ELF-1 (cell line): Measurements from ENCODE around the gene GCDH.
"Not testable (repeated sequence)": the region's sequence is repeated elsewhere in the genome, so short reads cannot be mapped to it uniquely, and the experiment has no call there.

ENCODE experiments used
- DNase-seq: peaks from one replicate; pipeline ENCODE4 v3.0.0-alpha.2; 2016; ENCODE audit warnings: low read depth, low spot score

The GCDH gene

DNA sequence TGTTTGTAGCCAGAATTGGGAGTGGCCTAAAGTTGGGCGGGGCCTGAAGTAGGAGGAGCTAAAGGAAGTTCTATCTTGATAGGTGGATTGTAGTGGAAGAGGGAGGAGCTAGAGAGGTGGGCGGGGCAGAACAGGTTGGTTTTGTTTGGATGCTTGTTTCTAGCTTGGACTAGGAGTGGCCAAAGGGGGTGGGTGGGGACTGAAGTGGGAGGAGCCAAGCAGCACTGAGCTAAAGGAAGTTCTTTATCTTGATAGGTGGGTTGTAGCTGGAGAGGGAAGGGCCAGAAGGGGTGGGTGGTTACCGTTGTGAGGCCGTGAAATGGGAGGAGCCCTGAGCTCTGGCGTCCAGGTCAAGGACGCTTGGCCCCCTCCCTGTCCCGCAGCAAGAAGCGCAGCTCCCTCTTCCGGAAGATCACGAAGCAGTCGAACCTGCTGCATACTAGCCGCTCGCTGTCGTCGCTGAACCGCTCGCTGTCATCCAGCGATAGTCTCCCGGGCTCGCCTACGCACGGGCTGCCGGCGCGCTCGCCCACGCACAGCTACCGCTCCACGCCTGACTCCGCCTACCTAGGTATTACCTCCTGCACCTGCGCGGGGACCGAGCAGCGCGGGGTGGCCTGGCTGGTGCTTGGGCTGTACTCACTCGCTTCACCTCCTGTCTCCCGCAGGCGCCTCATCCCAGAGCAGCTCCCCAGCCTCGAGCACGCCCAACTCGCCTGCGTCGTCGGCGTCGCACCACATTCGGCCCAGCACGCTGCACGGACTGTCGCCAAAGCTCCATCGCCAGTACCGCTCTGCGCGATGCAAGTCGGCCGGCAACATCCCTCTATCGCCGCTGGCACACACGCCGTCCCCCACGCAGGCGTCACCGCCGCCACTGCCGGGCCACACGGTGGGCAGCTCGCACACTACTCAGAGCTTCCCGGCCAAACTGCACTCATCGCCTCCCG lies 17.7 kb upstream of the GCDH start:
- DNase-seq, result peak; percentile 98

DNA sequence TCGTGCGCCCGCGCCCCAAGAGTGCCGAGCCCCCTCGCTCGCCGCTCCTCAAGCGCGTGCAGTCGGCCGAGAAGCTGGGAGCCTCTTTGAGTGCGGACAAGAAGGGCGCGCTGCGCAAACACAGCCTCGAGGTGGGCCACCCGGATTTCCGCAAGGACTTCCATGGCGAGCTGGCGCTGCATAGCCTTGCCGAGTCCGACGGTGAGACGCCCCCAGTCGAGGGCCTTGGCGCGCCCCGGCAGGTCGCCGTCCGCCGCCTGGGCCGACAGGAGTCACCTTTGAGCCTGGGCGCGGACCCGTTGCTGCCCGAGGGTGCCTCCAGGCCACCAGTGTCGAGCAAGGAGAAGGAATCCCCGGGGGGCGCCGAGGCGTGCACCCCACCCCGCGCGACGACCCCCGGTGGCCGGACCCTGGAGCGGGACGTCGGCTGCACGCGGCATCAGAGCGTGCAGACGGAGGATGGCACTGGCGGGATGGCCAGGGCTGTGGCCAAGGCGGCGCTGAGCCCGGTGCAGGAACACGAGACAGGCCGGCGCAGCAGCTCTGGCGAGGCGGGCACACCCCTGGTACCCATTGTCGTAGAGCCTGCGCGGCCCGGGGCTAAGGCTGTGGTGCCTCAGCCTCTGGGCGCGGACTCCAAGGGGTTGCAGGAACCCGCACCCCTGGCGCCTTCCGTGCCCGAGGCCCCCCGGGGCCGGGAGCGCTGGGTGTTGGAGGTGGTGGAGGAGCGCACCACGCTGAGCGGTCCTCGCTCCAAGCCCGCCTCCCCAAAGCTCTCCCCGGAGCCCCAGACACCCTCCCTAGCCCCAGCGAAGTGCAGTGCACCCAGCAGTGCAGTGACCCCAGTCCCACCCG lies 16.8 kb upstream of the GCDH start:
- DNase-seq, result peak; percentile 20

DNA sequence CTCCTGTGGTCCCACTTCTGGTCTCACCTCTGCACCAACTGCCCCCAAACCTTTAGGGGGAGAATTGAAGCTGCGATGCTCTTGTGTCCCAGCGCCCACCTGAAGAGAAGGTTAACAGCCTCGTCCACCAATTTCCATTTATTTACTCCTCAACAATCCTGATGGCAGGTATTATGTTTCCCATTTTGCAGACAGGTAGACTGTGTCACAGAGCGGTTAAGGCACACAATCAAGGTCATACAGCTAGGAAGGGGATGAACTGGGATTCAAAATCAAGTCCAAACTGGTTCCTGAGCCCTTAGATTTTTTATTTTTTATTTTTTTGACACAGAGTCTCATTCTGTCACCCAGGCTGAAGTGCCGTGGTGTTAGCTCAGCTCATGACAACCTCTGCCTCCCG lies 15.9 kb upstream of the GCDH start:
- DNase-seq, result no peak

DNA sequence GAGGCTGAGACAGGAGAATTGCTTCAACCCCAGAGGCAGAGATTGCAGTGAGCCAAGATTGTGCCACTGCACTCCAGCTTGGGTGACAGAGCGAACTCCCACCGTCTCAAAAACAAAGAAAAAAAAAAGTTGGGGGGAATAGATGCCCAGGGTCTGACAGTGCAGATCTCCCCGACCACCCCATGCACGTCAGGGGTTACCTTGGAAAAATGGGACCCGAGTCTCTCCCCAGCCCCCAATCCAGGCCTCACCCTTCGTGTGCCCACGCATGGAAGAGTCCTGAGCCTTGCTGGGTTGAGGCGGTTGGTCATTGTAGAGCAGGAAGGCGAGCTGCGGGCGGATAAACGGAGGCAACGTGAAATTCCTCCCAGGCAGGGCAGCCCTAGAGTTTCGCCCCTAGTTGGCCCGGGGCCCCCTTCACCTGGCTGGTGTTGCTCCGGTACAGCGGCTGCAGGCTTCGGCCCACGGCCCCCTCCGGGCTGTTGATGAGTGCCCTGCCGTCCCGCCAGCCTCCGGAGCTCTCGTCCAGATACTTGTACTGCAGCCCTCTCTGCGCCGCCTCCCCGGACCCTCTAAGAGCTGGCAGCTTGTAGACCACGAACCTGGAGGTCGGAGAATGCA lies 10.3 kb upstream of the GCDH start:
- DNase-seq, result no peak

DNA sequence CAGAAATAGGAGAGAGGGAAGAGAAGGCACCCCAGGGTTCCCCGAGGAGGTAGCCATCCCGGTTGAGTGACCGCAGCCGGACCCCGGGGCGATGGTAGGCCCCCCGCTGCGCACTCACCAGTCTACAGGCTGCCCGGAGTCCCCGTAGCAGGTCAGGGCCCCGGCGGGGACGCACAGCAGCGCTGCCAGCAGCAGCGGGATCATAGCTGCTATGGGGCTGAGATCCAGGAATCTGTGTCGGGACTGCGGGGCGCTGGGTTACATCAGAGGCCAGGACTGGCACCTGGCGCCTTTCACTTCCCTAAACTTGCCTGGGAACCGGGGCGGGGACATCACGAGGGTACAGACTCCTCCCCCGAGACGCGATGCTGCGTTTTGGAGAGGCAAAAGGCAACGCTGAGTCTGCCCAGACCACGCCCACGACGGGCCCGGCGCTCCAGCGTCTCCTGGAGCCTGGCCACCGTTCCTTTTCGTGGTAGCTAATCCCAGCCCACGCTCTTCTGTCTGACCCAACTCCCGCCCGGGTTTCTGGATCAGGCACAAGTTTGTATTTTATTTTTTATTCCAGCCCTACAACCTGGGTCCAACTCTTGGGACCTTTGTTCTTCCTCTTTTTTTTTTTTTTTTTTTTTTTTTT lies 9.7 kb upstream of the GCDH start, which contains the start of gene DNASE2:
Gene DNASE2, minus strand, starts transcription at position 278 of the 637 bp plus-strand sequence. Its CDS starts 74 bp downstream, at position 204.
- peak; percentile 94 for DNase-seq

DNA sequence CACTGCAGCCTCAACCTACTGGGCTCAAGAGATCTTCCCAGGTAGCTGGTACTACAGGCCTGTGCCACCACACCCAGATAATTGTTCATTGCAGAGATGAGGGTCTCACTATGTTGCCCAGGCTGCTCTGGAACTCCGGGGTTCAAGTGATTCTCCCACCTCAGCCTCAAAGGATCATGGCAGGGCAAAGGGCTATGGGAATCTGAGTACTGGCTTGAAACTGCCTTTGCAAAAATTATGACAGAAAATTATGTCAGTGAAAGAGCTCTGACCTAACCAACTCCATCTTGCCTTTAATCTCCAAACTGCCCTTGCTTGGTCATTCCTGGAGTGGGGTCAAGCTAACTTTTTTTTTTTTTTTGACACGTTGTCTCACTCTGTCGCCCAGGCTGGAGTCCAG lies 8.4 kb upstream of the GCDH start:
- no peak for DNase-seq

DNA sequence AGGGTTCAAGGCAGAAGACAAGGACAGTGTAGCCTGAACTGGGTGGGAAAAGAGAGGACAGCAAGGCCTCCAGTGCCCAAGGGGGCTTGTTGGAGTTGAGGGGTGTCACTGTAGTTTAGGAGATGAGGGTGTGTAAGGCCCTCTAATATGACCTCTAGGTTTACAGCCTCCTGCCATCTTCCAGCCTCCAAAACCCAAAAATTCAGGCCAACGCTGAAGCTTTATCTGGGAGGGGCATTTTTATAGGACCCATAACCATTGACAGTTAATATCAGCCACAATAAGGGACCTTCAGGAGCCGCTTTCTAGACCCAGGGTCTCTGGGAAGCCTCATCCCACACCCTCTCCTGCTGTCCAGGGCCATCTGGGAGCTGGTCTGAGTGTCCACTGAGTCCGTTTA lies 6.8 kb upstream of the GCDH start:
- DNase-seq, result no peak

DNA sequence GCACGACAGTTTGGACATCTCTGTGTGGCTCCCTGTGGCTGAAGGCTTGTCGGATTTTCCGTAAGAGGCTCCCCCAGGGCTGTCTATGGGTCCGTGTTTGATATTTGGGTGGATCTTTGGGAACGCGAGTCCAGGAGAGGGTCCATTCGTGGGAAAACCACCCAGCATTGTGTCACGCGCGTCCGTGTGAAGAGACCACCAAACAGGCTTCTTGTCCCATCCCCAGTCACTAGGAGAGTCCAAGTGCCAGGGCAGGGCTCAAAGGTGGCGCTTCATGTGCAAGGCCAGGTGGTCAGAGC lies 6.4 kb upstream of the GCDH start:
- no peak for DNase-seq

DNA sequence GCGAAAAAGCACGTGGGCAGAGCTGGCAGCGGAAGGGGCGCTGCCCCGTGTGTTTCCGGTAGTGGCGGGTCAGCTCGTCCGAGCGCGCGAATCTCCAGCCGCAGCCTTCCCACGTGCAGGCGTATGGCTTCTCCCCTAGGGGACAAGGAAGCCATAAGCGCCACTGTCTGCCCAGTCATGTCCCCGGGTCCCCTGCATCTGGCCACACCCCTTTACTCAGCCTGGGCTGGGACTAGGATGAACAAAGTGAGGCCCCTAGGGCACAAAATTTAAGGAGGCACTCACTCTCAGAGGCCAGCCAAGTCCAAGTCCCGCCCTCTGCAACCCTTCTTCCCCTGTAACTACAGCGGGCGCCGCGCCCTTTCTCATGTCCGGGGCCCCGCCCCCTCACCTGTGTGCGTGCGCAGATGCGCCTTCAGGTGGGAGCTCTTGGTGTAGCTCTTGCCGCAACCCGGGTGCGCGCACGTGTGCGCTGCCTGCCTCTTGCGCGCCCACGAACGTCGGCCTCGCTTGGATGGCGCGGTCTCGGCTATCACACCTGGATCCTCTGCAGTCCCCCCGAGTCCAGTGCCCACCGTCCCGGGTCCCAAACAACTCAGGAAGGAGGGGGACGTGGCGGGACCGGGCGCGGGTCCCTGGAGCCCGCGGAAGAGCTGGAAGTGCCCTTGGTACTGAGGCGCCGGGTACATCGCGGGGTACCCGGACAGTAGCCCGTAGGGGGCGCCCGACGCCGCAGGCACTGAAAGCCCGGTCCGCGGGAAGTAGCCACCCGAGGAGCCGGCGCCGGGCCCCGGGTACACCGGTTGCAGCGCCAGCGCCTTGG lies 5.8 kb upstream of the GCDH start:
- DNase-seq, result peak; percentile 96

DNA sequence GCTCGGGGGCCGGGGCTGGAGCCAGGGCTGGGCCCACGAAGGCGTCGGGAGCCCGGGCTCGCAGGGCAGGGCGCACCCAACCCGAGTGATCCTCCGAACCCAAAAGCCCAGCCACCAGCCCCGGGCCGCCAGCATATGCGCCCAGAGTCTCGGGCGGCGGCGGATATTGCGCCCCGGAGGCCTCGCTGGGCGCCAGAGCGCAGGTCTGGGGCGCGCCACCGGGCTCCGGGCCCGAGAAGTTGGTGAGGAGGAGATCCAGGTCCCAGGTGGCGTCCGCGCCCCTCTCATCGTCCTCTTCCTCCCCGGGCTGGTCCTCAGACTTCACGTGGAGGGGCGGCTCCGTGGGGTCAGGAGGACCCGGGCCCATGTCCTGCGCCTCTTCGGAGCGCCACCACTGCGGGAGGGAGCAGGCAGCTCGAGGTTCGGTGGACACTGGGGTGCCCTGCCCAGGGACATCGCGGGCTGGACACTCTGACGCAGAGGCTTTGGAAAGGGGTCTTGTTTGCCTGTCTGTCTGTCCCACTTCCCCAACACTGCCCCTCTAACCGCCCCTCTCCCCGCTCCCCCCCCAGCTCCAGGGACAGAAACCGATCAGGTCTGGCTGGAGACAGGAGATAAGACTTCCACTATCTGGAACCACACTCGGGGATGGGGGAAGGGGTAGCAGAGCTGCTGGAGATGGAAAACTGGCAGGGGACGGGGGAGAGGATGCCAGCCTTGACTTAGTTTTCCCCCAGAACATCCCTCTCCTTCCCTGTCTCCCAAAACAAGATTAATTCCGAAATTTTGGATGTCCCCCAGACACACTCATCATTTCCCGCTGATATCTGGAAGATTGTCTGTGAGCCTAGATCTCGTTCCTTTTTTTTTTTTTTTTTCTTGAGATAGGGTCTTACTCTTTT lies 5.0 kb upstream of the GCDH start:
- peak; percentile 27 for DNase-seq

DNA sequence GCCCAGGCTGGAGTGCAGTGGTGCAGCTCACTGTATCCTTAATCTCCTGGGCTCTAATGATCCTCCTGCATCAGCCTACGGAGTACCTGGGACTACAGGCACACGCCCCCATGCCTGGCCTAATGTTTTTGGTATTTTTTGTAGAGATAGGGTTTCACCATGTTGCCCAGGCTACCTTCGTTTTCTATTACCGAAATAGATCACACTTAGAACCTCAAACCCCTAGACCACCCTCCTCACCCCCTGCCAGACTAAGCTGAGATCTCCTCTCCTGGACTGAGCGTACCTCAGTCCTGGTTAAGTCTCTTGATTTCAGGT lies 4.3 kb upstream of the GCDH start:
- DNase-seq, result no peak

DNA sequence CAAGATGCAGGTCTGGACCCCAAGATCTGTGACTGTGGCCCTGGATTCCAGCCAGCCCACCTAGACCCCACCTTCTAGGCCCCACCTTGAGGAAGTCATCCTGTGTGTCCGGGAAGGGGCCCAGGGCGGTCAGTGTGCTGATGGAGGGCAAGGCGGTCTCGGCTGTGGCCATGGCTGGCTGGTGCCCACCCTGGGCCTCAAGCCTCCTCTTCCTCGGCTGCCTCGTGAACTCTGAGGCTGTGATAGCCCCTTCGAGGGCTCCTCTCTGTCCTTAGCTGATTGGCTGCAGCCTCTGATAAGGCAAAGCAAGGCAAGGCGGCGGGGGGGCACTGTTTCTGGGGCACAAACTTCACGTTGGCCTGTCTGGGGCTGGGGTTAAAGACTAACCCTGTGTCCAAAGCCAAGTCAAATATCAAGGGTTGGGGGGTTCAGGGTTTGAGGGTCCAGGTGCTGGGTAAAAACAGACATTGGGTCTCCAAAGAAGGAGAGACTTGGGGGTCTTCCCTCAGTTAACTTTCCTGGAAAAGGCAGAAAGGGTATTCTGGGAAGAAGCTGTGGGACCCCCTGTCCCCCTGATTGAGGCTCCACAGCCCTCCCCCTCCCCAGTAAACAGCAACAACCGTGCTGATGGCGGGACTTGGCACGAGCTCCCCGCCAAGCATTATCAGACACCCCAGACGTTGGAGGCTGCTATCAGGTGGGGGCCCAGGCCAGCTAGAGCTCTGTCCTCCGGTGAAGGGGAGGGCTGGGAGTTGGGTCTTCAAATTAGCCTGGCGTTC lies 3.8 kb upstream of the GCDH start, which contains the start of gene KLF1:
Gene KLF1, minus strand, starts transcription at position 233 of the 779 bp plus-strand sequence. Its CDS starts 61 bp downstream, at position 172.
- no peak for DNase-seq

DNA sequence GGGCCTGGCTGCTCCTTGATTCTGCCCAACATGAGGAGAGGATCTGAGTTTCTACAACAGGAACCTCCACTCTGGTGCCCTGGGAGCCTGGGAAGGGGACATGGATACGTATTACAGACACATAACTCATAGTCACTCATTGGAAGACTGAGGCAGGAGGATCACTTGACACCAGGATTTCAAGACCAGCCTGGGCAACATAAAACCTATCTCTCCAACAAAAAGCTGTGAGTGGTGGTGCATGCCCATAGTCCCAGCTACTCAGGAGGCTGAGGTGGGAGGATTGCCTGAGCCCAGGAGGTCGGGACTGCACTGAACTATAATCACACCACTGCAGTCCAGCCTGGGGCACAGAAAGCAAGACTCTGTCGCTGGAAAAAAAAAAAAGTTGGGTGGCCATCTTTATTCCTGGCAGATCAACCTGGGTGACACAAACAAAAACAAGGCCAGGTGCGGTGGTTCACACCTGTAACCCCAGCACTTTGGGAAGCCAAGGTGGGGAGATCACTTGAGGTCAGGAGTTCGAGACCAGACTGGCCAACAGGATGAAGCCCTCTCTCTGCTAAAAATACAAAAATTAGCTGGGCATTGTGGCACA lies 2.9 kb upstream of the GCDH start:
- no peak for DNase-seq

DNA sequence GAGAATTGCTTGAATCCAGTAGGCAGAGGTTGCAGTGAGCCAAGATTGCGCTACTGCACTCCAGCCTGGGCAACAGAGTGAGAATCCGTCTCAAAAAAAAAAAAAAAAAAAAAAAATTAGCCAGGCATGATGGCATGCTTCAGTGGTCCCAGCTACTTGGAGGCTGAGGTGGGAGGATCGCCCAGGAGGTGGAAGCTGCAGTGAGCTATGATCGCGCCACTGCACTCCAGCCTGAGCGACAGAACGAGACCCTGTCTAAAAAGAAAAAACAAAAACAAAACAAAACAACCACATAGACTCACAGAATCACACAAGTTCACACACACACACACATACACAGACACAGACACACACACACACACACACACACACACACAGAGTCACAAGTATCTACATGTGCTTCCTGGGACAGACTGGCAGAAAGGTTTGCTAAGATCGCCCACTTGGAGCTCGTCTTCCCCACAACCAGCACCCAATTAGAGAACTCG lies 617 bp upstream of the GCDH start:
- DNase-seq, result not testable (repeated sequence)

DNA sequence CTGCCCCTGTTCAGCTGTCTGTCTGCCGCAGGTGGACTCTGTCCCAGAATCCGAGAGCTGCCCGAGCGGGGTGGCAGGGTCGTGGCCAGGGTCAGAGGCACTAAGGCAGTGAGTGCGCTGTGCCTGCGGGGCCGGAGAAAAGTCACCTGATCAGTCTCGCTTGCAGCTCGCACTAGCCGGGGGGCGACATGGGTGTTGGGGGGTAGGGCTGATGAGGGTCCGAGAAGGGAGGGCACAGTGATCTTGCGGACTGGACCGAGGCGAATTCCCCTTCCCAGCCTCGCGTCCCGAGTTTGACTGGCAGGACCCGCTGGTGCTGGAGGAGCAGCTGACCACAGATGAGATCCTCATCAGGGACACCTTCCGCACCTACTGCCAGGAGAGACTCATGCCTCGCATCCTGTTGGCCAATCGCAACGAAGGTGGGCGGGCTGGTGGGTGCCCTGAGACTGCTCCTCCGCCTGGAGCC lies 627 bp downstream of the GCDH start:
- DNase-seq, result no peak

DNA sequence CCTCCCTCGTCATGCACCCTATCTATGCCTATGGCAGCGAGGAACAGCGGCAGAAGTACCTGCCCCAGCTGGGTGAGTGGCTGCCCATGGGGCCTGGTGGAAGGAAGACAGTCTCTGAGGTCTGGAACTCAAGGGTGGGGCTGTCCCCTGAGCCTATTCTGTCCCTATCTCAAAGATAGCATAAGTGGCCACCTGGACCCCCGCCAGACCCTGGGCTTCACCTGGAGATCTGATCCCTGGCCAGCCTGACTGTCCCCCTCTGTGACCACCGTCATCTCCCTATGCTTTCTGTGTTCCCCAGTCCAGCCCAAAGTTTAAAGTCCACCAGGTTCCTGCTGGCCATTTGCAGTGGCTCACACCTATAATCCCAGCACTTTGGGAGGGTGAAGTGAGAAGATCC lies 2.6 kb downstream of the GCDH start:
- no peak for DNase-seq

DNA sequence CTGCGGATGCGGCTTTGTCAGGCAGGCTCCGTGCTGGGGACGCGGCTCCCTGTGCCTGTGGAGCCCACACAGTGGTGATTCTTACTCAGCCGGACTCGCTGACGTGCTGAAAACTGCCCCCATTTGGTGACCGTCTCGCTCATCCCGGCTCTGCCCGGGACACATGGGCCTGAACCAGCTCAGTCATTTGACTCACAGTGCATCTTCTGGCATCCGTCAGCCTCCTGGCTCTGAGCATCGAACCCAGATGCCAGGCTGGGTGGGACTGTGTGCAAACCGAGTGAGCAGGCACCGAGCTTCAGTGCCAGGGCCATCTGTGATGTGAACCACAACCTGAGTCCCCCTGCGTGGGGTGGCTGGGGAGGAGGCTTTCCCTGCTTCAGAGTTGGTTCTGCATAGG lies 5.5 kb downstream of the GCDH start:
- DNase-seq, result no peak

DNA sequence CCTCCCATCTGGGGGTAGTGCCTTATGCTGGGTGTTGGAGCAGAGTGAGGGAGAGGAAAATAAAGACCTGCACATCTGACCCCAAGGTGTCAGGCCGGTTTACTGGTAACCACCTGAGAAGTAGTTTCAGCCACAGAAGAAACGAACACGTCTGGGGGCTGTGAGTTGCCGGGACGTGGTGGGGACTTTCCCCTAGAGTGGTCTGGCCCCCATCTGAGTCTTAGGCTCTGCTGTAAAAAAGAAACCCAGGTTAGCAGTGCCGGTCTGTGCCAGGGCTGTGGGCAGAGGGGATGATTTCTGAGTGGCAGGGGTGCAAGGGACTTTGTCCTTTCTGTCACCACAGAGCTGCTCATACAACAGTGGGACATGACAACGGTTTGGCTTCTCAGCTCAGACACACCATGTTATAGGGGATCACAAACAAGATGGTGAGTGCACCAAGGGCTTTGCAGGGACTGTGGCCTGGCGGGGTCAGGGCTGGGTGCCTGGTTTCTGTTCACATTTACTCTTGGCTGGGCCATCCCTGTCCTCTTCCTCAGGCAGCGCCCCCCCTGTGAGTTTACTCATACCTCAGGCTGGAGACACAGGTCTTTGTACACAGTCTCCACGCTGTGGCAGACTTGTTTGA lies 9.0 kb downstream of the GCDH start:
- DNase-seq, result no peak
